ENCODE data around the gene CLEC11A.

CLEC11A gene

DNA sequence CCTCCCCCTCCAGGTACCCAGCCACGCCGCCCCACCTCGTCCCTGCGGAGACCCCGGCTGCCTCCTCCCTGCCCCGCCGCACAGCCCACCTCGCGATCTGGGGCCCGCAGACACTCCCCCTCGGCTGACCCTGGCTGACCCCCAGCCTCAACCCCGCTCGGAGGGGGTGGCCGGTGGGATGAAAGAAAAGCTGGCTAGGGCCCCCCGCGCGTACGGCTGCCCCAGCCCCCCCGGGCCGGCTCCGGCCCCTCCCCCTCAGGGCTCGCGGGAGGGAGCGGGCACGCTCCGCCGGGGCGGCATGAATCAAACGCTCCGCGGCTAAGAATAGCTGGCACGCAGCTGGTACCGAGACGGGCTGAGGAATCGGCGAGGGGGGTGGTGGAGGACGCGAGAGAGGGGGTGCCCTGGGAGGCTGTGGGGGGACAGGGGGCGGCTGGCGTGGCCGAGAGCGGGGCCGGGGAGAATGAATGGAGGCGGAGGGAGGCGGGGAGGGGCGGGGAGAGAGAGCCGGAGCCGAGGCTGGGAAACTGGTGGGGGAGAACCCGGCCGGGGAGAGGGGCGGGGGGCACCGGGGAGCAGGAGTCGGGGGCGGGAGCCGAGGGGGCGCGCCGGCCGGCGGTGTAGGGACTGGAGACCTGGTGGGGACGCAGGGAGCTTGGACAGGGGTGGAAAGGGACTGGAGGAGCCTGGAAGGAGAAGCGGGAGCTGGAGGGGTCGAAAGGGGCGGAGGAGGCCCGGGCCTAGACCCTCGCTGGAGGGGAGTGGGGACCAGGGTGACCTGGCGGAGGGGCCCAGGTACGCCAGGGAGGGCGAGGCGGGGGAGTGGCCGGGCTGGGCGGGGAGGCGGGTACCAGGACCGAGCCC lies 4.7 kb upstream of the CLEC11A start:
- Histone ChIP-seq H3K4me1 (ENCODE audit: low read length) (no peaks in the 10 kb centered on the region), H2AFZ (ENCODE audit: low read depth, low read length) (no peak overlapping the region), H3K4me2 (ENCODE audit: low read length) (no peak overlapping the region), H3K9ac (ENCODE audit: low read length) (no peak overlapping the region), H4K20me1 (ENCODE audit: insufficient read depth, low read length) (no peaks in the 10 kb centered on the region), H3K4me3 (ENCODE audit: low read length) (no peak overlapping the region), H3K79me2 (ENCODE audit: low read length) (no peaks in the 10 kb centered on the region), H3K9me3 (ENCODE audit: insufficient read depth, low read length) (no peaks in the 10 kb centered on the region), H3K27me3 (ENCODE audit: low read depth, low read length) (peaks cover 10% of the 10 kb centered on the region), H3K27ac (ENCODE audit: low read length) (no peak overlapping the region), H3K36me3 (replicated peaks; ENCODE audit: low read depth, low read length) (no peaks in the 10 kb centered on the region)
- TF ChIP-seq EZH2phosphoT487 (IDR thresholded peaks at IDR 0.05; ENCODE audit: low read depth) (no peak), CTCF (IDR thresholded peaks at IDR 0.05; ENCODE audit: low read depth, low read length) (no peak)

GRCh38 chr19:50719119-50719435 lies 4.1 kb upstream of the CLEC11A start:
- no peaks in the 10 kb centered on the region for H3K9me3 ChIP-seq (ENCODE audit: insufficient read depth, low read length)
- no peak overlapping the region for H3K9ac ChIP-seq (ENCODE audit: low read length)
- H3K36me3 ChIP-seq (replicated peaks; ENCODE audit: low read depth, low read length): no peaks in the 10 kb centered on the region
- no peaks in the 10 kb centered on the region for H3K79me2 ChIP-seq (ENCODE audit: low read length)
- no peak for TF ChIP-seq EZH2phosphoT487 (IDR thresholded peaks at IDR 0.05; ENCODE audit: low read depth)
- no peak for TF ChIP-seq CTCF (IDR thresholded peaks at IDR 0.05; ENCODE audit: low read depth, low read length)
- H3K4me2 ChIP-seq (ENCODE audit: low read length): no peak overlapping the region
- H2AFZ ChIP-seq (ENCODE audit: low read depth, low read length): no peak overlapping the region
- no peaks in the 10 kb centered on the region for H3K4me1 ChIP-seq (ENCODE audit: low read length)
- no peak overlapping the region for H3K4me3 ChIP-seq (ENCODE audit: low read length)
- peaks cover 10% of the 10 kb centered on the region for H3K27me3 ChIP-seq (ENCODE audit: low read depth, low read length)
- H3K27ac ChIP-seq (ENCODE audit: low read length): no peak overlapping the region
- no peaks in the 10 kb centered on the region for H4K20me1 ChIP-seq (ENCODE audit: insufficient read depth, low read length)

GRCh38 chr19:50719566-50719965 lies 3.6 kb upstream of the CLEC11A start, which contains the start of gene SHANK1:
SHANK1 (minus strand) TSS chr19:50719802; CDS start chr19:50716919, 2,883 bp downstream.
- Histone ChIP-seq H3K27ac (ENCODE audit: low read length) (no peak within 1 kb of the TSS), H3K4me3 (ENCODE audit: low read length) (no peak within 1 kb of the TSS), H3K4me2 (ENCODE audit: low read length) (no peak within 1 kb of the TSS)

More at GRCh38 chr19:50719566-50719965, 3.6 kb upstream of the CLEC11A start, which contains the start of gene SHANK1:
- Histone ChIP-seq H3K79me2 (ENCODE audit: low read length) (no peaks in the 10 kb centered on the region), H3K27me3 (ENCODE audit: low read depth, low read length) (peaks cover 8% of the 10 kb centered on the region), H3K9ac (ENCODE audit: low read length) (no peak within 1 kb of the TSS), H3K4me1 (ENCODE audit: low read length) (no peaks in the 10 kb centered on the region), H3K36me3 (replicated peaks; ENCODE audit: low read depth, low read length) (no peaks in the 10 kb centered on the region), H3K9me3 (ENCODE audit: insufficient read depth, low read length) (no peaks in the 10 kb centered on the region), H4K20me1 (ENCODE audit: insufficient read depth, low read length) (no peaks in the 10 kb centered on the region), H2AFZ (ENCODE audit: low read depth, low read length) (no peak within 1 kb of the TSS)
- TF ChIP-seq EZH2phosphoT487 (IDR thresholded peaks at IDR 0.05; ENCODE audit: low read depth) (no peak), CTCF (IDR thresholded peaks at IDR 0.05; ENCODE audit: low read depth, low read length) (no peak)

Data from OCI-LY3 (cell line).